HL-60 (cell line): ENCODE data around the gene GPR52.

Experiments used
- DNase-seq, 2 experiments: peaks; one replicate each; pipeline ENCODE4 v3.0.0-alpha.2; 2010 to 2020; ENCODE audit warnings: low read depth in 1 of 2, low spot score in 1 of 2
- H3K27ac ChIP-seq: fragments of 250-450 bp; sonication (Bioruptor Pico); replicated peaks from 2 replicates; pipeline ENCODE4 v1.5.1; 2020; ENCODE audit warnings: mild to moderate bottlenecking, moderate library complexity
- H3K27me3 ChIP-seq: fragments of 250-450 bp; sonication (Bioruptor Pico); 2 replicates; pipeline ENCODE4 v1.5.1; 2021; ENCODE audit warnings: mild to moderate bottlenecking, moderate library complexity; ENCODE audit not compliant: insufficient read depth, poor library complexity, severe bottlenecking
- H3K4me3 ChIP-seq: replicated peaks from 2 replicates; pipeline ENCODE4 v1.5.1; 2011; ENCODE audit warnings: mild to moderate bottlenecking, control low read depth, low read length; ENCODE audit not compliant: insufficient read depth
- GABPA ChIP-seq: IDR thresholded peaks from 2 replicates; pipeline ENCODE4 v1.6.1; 2012; ENCODE audit warnings: low read depth
- POLR2AphosphoS5 ChIP-seq: IDR thresholded peaks from 2 replicates; pipeline ENCODE4 v1.6.1; 2012; ENCODE audit warnings: low read depth
- SPI1 ChIP-seq: IDR thresholded peaks from 2 replicates; pipeline ENCODE4 v1.6.1; 2012; ENCODE audit warnings: low read depth, mild to moderate bottlenecking, borderline replicate concordance
- TF ChIP-seq, protein P1 (sequence below): IDR thresholded peaks from 2 replicates; pipeline ENCODE4 v1.6.1; 2012; ENCODE audit warnings: low read depth; ENCODE audit not compliant: insufficient replicate concordance
- TF ChIP-seq, protein P2 (sequence below): IDR thresholded peaks from one replicate; pipeline ENCODE4 v1.5.1; 2011; ENCODE audit warnings: low read length, control low read depth, inconsistent platforms; ENCODE audit not compliant: insufficient read depth

Gene GPR52

GRCh38 chr1:174448974-174449373 lies 1.2 kb downstream of the GPR52 start:
- Histone ChIP-seq H3K27ac (no peak overlapping the region), H3K4me3 (no peak overlapping the region), H3K27me3 (no peaks in the 10 kb centered on the region)
- DNase-seq, result no peak
- TF ChIP-seq SPI1 (no peak), POLR2AphosphoS5 (no peak), GABPA (no peak)
- TF ChIP-seq, protein P1, sequence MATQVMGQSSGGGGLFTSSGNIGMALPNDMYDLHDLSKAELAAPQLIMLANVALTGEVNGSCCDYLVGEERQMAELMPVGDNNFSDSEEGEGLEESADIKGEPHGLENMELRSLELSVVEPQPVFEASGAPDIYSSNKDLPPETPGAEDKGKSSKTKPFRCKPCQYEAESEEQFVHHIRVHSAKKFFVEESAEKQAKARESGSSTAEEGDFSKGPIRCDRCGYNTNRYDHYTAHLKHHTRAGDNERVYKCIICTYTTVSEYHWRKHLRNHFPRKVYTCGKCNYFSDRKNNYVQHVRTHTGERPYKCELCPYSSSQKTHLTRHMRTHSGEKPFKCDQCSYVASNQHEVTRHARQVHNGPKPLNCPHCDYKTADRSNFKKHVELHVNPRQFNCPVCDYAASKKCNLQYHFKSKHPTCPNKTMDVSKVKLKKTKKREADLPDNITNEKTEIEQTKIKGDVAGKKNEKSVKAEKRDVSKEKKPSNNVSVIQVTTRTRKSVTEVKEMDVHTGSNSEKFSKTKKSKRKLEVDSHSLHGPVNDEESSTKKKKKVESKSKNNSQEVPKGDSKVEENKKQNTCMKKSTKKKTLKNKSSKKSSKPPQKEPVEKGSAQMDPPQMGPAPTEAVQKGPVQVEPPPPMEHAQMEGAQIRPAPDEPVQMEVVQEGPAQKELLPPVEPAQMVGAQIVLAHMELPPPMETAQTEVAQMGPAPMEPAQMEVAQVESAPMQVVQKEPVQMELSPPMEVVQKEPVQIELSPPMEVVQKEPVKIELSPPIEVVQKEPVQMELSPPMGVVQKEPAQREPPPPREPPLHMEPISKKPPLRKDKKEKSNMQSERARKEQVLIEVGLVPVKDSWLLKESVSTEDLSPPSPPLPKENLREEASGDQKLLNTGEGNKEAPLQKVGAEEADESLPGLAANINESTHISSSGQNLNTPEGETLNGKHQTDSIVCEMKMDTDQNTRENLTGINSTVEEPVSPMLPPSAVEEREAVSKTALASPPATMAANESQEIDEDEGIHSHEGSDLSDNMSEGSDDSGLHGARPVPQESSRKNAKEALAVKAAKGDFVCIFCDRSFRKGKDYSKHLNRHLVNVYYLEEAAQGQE, result no peak
- TF ChIP-seq, protein P2, sequence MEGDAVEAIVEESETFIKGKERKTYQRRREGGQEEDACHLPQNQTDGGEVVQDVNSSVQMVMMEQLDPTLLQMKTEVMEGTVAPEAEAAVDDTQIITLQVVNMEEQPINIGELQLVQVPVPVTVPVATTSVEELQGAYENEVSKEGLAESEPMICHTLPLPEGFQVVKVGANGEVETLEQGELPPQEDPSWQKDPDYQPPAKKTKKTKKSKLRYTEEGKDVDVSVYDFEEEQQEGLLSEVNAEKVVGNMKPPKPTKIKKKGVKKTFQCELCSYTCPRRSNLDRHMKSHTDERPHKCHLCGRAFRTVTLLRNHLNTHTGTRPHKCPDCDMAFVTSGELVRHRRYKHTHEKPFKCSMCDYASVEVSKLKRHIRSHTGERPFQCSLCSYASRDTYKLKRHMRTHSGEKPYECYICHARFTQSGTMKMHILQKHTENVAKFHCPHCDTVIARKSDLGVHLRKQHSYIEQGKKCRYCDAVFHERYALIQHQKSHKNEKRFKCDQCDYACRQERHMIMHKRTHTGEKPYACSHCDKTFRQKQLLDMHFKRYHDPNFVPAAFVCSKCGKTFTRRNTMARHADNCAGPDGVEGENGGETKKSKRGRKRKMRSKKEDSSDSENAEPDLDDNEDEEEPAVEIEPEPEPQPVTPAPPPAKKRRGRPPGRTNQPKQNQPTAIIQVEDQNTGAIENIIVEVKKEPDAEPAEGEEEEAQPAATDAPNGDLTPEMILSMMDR, result no peak

DNA sequence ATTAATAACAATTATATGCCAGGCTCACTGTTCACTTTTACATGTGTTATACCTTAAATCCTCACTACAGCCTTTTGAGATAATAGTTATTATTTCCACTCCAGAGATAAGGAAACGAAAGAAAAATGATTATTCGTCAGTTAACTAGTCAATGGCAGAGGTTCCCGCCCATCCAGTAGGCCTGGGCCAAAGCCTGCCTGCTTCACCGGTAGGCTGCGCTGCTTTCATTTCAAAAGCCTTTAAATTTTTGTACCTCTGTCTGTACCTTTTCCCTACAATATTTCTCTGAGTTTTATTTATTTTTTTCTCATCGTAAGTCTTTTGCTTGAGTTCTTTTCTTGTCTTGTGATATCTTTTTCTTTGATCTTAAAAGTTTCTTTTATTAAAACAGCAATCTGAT lies 3.6 kb downstream of the GPR52 start:
- DNase-seq, result no peak
- no peak overlapping the region for H3K4me3 ChIP-seq
- H3K27me3 ChIP-seq, result no peaks in the 10 kb centered on the region
- no peak overlapping the region for H3K27ac ChIP-seq
- TF ChIP-seq, protein P1, result no peak
- no peak for TF ChIP-seq POLR2AphosphoS5
- no peak for TF ChIP-seq SPI1
- TF ChIP-seq, protein P2, result no peak
- TF ChIP-seq GABPA, result no peak

DNA sequence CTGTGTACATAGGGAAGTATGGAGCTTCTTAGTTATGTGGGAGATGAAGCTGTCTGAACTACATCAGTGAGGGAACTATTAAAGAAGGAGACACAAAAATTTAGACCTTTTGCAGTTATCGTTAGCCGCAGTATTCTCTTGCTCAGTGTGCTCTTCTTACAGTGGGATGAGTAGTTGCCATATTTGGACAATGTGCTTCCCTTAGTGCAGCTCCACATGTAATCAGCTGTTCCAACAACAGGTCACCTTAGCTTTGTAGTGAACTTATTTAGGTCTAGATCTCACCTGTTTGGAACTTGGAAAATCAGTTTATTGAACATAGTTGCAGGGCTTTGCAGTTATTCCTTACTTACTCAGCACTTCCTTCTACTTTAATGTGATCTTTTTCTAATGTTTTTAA lies 18.1 kb downstream of the GPR52 start:
- TF ChIP-seq GABPA, result no peak
- no peak for TF ChIP-seq POLR2AphosphoS5
- TF ChIP-seq, protein P2, result no peak
- TF ChIP-seq SPI1, result no peak
- TF ChIP-seq, protein P1, result no peak
- no peaks in the 10 kb centered on the region for H3K27me3 ChIP-seq
- no peak for DNase-seq
- no peak overlapping the region for H3K27ac ChIP-seq
- no peak overlapping the region for H3K4me3 ChIP-seq
